Ishikawa (cell line): ENCODE results near the gene GAA.

Source experiments
- EP300 ChIP-seq: IDR thresholded peaks from 2 replicates; pipeline ENCODE4 v1.6.1; 2012; ENCODE audit warnings: borderline replicate concordance
- TCF12 ChIP-seq: IDR thresholded peaks from 2 replicates; pipeline ENCODE4 v1.6.1; 2012; ENCODE audit warnings: low read depth
- USF1 ChIP-seq: IDR thresholded peaks from 2 replicates; pipeline ENCODE4 v1.6.1; 2012

GRCh38 chr17:80137131-80137530, 35.8 kb downstream of the GAA start:
- TF ChIP-seq TCF12 = no peak
- TF ChIP-seq USF1 = no peak
- no peak for TF ChIP-seq EP300
